Neural cell (in vitro differentiated cells): ENCODE results near the gene CST9. TPM values are rescaled to one million over a fixed set of nuclear protein-coding genes. Genes with fewer than 3 reads are reported as not detected.

Experiments used
- H2AFZ ChIP-seq: fragments of 200-600, 300-800 bp; sonication (generic), shearing (Covaris generic); 2 replicates; pipeline ENCODE4 v1.6.0; 2014; ENCODE audit warnings: low read depth, mild to moderate bottlenecking, antibody characterized with exemption, low read length, moderate library complexity
- H3F3A ChIP-seq: fragments of 200-600 bp; shearing (Covaris generic); 2 replicates; pipeline ENCODE4 v1.6.1; 2016; ENCODE audit warnings: mild to moderate bottlenecking, moderate library complexity, mixed read lengths, antibody characterized with exemption, low read length; ENCODE audit not compliant: insufficient read depth, poor library complexity, severe bottlenecking
- H3K27ac ChIP-seq: fragments of 200-600, 300-800 bp; sonication (generic), shearing (Covaris generic); 2 replicates; pipeline ENCODE4 v1.5.1; 2014; ENCODE audit warnings: mild to moderate bottlenecking, low read length, moderate library complexity
- H3K27me3 ChIP-seq: fragments of 300-800, 200-600 bp; sonication (generic), shearing (Covaris generic); 2 replicates; pipeline ENCODE4 v1.6.0; 2014; ENCODE audit warnings: mild to moderate bottlenecking, low read depth, low read length, moderate library complexity; ENCODE audit not compliant: insufficient read depth
- H3K36me3 ChIP-seq: fragments of 300-800, 200-600 bp; sonication (generic), shearing (Covaris generic); 2 replicates; pipeline ENCODE4 v1.5.1; 2014; ENCODE audit warnings: mild to moderate bottlenecking, antibody characterized with exemption, low read length, moderate library complexity; ENCODE audit not compliant: insufficient read depth
- H3K4me2 ChIP-seq: fragments of 300-800, 200-600 bp; sonication (generic), shearing (Covaris generic); 2 replicates; pipeline ENCODE4 v1.6.0; 2014; ENCODE audit warnings: mild to moderate bottlenecking, low read length
- H3K4me3 ChIP-seq: fragments of 300-800, 200-600 bp; sonication (generic), shearing (Covaris generic); 2 replicates; pipeline ENCODE4 v1.5.1; 2014; ENCODE audit warnings: mild to moderate bottlenecking, low read length, moderate library complexity
- H3K79me2 ChIP-seq: fragments of 200-600 bp; shearing (Covaris generic); replicated peaks from 2 replicates; pipeline ENCODE4 v1.6.0; 2014; ENCODE audit warnings: mild to moderate bottlenecking, low read length, moderate library complexity; ENCODE audit not compliant: insufficient read depth
- H3K9ac ChIP-seq: fragments of 300-800, 200-600 bp; sonication (generic), shearing (Covaris generic); 2 replicates; pipeline ENCODE4 v1.6.1; 2016; ENCODE audit warnings: mild to moderate bottlenecking, low read length, mixed read lengths
- H3K9me2 ChIP-seq: fragments of 200-600 bp; shearing (Covaris generic); 2 replicates; pipeline ENCODE4 v1.6.1; 2016; ENCODE audit warnings: mild to moderate bottlenecking, low read length, mixed read lengths; ENCODE audit not compliant: insufficient read depth
- H3K9me3 ChIP-seq: fragments of 200-600, 300-800 bp; sonication (generic), shearing (Covaris generic); 2 replicates; pipeline ENCODE4 v1.6.1; 2016; ENCODE audit warnings: mild to moderate bottlenecking, mixed run types, low read length, moderate library complexity, mixed read lengths
- H4K20me1 ChIP-seq: fragments of 200-600 bp; shearing (Covaris generic); 2 replicates; pipeline ENCODE4 v1.6.1; 2016; ENCODE audit warnings: mild to moderate bottlenecking, mixed run types; ENCODE audit not compliant: insufficient read depth
- CTCF ChIP-seq: fragments of 450-650 bp; IDR thresholded peaks from 2 replicates; pipeline ENCODE4 v1.5.1; 2014; ENCODE audit warnings: antibody characterized with exemption, mild to moderate bottlenecking, moderate library complexity; ENCODE audit not compliant: poor library complexity, severe bottlenecking
- EP300 ChIP-seq: fragments of 450-650 bp; conservative IDR thresholded peaks from 2 replicates; pipeline ENCODE4 v1.6.1; 2014; ENCODE audit warnings: antibody characterized with exemption, mild to moderate bottlenecking, moderate library complexity; ENCODE audit not compliant: poor library complexity, severe bottlenecking
- EZH2 ChIP-seq: fragments of 200-600, 300-800 bp; shearing (Covaris generic), sonication (generic); IDR thresholded peaks from 2 replicates; pipeline ENCODE4 v1.6.1; 2014; ENCODE audit warnings: antibody characterized with exemption, low read length, borderline replicate concordance, mild to moderate bottlenecking; ENCODE audit not compliant: insufficient read depth, poor library complexity, severe bottlenecking
- MXI1 ChIP-seq: fragments of 450-650 bp; conservative IDR thresholded peaks from 2 replicates; pipeline ENCODE4 v1.6.1; 2014; ENCODE audit warnings: antibody characterized with exemption, mild to moderate bottlenecking; ENCODE audit not compliant: poor library complexity, severe bottlenecking
- POLR2AphosphoS5 ChIP-seq: IDR thresholded peaks from 2 replicates; pipeline ENCODE4 v1.6.1; 2012
- RAD21 ChIP-seq: fragments of 450-650 bp; conservative IDR thresholded peaks from 2 replicates; pipeline ENCODE4 v1.6.1; 2014; ENCODE audit warnings: antibody characterized with exemption, mild to moderate bottlenecking, moderate library complexity
- SMC3 ChIP-seq: fragments of 450-650 bp; conservative IDR thresholded peaks from 2 replicates; pipeline ENCODE4 v1.6.1; 2014; ENCODE audit warnings: antibody characterized with exemption, mild to moderate bottlenecking, moderate library complexity; ENCODE audit not compliant: poor library complexity
- TAF1 ChIP-seq: IDR thresholded peaks from 2 replicates; pipeline ENCODE4 v1.6.1; 2012; ENCODE audit warnings: low read depth
- polyA plus RNA-seq: library from polyadenylated mRNA; depleted of rRNA; stranded (reverse); fragments of >200 nt; gene quantifications from 2 replicates; pipeline ENCODE4 v1.2.3, GENCODE V29; 2014
- TF ChIP-seq, protein P1 (sequence below): IDR thresholded peaks from 2 replicates; pipeline ENCODE4 v1.6.1; 2012; ENCODE audit warnings: borderline replicate concordance

Gene CST9
- polyA plus RNA-seq, 1 donor from 2014 or later, result not detected

DNA sequence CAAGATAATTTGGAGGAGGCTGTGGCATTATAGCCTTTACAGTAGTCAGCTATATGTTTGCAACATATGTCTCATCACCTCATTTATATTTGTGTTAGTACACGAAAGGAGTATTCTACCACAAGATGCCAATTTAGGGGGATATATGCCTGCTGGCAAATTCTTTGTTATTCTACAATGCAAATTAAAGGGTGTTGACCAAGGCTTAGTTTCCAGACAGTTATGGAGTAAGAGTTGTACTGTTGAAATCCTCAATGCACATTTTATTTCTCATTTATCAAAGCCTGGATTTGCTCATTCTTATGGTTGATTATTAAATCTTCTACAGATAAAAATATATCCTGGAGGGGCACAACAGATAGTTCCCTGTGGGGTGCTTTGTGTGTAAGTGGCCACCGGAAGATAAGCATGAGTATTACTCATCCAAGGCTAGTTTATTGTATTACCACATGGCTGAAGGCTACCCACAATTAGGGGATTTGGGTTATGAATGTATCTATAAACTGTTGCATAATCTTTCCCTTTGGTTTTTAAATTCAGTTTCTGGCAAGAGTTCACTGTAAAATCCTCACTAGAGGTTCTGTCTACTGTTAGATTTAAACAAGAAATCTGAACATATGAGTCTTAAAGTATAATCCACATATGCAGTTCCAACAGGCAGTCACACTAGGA lies 9.0 kb downstream of the CST9 start:
- Histone ChIP-seq H3K79me2 (no peaks in the 10 kb centered on the region), H3K36me3 (no peaks in the 10 kb centered on the region), H4K20me1 (no peaks in the 10 kb centered on the region), H3K4me2 (no peak overlapping the region), H3K4me3 (no peak overlapping the region), H3F3A (no peaks in the 10 kb centered on the region), H3K9me3 (no peaks in the 10 kb centered on the region), H3K27ac (no peak overlapping the region), H2AFZ (no peak overlapping the region), H3K27me3 (no peaks in the 10 kb centered on the region), H3K9ac (no peak overlapping the region), H3K9me2 (no peaks in the 10 kb centered on the region)
- no peak for TF ChIP-seq CTCF

DNA sequence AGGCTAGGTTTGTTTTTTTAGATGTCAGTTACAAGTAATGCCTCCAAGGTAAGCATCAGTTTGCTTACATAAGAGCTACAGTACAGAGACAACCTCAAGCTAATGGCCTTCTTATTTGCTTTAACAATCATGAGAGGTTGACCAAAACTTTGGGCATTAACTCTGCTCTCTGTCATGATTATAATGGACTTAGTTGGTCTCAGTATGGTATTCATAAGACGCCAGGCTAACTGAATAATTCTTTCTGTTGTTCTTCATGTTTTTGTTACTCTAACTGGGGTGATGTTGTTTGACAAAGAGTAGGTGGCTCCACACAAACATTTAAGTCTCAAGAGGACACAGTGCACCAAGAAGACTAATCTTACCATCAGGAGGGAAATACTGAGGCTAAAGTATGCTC lies 9.8 kb downstream of the CST9 start:
- Histone ChIP-seq H4K20me1 (no peaks in the 10 kb centered on the region), H3K9me2 (no peaks in the 10 kb centered on the region), H3K9ac (no peak overlapping the region), H3K9me3 (no peaks in the 10 kb centered on the region), H3F3A (no peaks in the 10 kb centered on the region), H3K4me3 (no peak overlapping the region), H3K36me3 (no peaks in the 10 kb centered on the region), H3K27ac (no peak overlapping the region), H3K27me3 (no peaks in the 10 kb centered on the region), H2AFZ (no peak overlapping the region), H3K79me2 (no peaks in the 10 kb centered on the region), H3K4me2 (no peak overlapping the region)
- no peak for TF ChIP-seq SMC3
- TF ChIP-seq RAD21, result no peak
- no peak for TF ChIP-seq EP300
- no peak for TF ChIP-seq TAF1
- no peak for TF ChIP-seq POLR2AphosphoS5
- TF ChIP-seq CTCF, result no peak
- TF ChIP-seq MXI1, result no peak
- TF ChIP-seq, protein P1, sequence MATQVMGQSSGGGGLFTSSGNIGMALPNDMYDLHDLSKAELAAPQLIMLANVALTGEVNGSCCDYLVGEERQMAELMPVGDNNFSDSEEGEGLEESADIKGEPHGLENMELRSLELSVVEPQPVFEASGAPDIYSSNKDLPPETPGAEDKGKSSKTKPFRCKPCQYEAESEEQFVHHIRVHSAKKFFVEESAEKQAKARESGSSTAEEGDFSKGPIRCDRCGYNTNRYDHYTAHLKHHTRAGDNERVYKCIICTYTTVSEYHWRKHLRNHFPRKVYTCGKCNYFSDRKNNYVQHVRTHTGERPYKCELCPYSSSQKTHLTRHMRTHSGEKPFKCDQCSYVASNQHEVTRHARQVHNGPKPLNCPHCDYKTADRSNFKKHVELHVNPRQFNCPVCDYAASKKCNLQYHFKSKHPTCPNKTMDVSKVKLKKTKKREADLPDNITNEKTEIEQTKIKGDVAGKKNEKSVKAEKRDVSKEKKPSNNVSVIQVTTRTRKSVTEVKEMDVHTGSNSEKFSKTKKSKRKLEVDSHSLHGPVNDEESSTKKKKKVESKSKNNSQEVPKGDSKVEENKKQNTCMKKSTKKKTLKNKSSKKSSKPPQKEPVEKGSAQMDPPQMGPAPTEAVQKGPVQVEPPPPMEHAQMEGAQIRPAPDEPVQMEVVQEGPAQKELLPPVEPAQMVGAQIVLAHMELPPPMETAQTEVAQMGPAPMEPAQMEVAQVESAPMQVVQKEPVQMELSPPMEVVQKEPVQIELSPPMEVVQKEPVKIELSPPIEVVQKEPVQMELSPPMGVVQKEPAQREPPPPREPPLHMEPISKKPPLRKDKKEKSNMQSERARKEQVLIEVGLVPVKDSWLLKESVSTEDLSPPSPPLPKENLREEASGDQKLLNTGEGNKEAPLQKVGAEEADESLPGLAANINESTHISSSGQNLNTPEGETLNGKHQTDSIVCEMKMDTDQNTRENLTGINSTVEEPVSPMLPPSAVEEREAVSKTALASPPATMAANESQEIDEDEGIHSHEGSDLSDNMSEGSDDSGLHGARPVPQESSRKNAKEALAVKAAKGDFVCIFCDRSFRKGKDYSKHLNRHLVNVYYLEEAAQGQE, result no peak
- TF ChIP-seq EZH2, result no peak
